PC-9 (cell line): Measurements from ENCODE around the gene IMMP2L.

Experiments used
- EZH2 ChIP-seq: fragments of 200-600 bp; sonication (generic); IDR thresholded peaks from 2 replicates; pipeline ENCODE4 v1.8.0; 2017; ENCODE audit warnings: antibody characterized with exemption, low read depth
- TF ChIP-seq, protein P1 (sequence below): fragments of 200-600 bp; sonication (generic); conservative IDR thresholded peaks from 2 replicates; pipeline ENCODE4 v1.6.1; 2017; ENCODE audit warnings: mixed run types, antibody characterized with exemption, mild to moderate bottlenecking, moderate library complexity

DNA sequence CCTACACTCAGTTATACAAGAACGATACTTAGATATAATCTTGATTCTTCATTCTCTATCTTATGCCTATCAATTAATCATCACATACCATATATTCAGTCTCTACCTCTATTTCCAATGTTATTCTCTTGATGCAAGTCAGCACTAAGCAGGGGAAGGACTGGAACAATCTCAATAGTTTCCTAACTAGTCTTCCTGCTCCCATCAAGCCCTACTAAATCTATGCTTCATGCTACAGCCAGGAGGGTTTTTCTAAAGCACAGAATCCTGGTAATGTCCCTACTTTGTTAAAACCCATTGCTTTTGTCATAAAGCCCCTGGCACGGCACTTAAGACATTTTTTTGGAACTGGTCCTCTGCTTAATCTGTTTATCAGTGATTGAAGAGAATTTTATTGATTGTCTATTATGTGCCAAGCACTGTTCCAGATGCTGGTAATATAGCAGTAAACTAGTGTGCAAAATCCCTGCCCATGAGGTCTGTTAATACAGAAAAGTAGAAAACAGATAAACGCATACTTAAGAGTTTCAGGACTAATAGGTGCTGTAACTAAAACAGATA is 794.7 kb downstream of the IMMP2L start:
- TF ChIP-seq EZH2 = no peak
- TF ChIP-seq, protein P1, sequence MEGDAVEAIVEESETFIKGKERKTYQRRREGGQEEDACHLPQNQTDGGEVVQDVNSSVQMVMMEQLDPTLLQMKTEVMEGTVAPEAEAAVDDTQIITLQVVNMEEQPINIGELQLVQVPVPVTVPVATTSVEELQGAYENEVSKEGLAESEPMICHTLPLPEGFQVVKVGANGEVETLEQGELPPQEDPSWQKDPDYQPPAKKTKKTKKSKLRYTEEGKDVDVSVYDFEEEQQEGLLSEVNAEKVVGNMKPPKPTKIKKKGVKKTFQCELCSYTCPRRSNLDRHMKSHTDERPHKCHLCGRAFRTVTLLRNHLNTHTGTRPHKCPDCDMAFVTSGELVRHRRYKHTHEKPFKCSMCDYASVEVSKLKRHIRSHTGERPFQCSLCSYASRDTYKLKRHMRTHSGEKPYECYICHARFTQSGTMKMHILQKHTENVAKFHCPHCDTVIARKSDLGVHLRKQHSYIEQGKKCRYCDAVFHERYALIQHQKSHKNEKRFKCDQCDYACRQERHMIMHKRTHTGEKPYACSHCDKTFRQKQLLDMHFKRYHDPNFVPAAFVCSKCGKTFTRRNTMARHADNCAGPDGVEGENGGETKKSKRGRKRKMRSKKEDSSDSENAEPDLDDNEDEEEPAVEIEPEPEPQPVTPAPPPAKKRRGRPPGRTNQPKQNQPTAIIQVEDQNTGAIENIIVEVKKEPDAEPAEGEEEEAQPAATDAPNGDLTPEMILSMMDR = no peak
